OCI-LY3 (cell line): ENCODE results near the gene BZW1.
A peak's percentile ranks its signal among the peaks of the same experiment; 100 is the strongest.
"Not testable (repeated sequence)": the region's sequence is repeated elsewhere in the genome, so short reads cannot be mapped to it uniquely, and the experiment has no call there.

Source experiments
- H2AFZ ChIP-seq: fragments of 200-600, 300-600 bp; shearing (Covaris generic); 2 replicates; pipeline ENCODE4 v1.6.0; 2014; ENCODE audit warnings: antibody characterized with exemption, low read depth, low read length
- H3K27ac ChIP-seq: fragments of 200-600, 300-600 bp; sonication (generic); 2 replicates; pipeline ENCODE4 v1.5.1; 2014; ENCODE audit warnings: mild to moderate bottlenecking, low read length, moderate library complexity, mixed read lengths
- H3K27me3 ChIP-seq: fragments of 200-600, 300-600 bp; sonication (generic); 2 replicates; pipeline ENCODE4 v1.6.1; 2014; ENCODE audit warnings: low read depth, low read length, mixed read lengths
- H3K36me3 ChIP-seq: fragments of 200-600, 300-600 bp; sonication (generic); replicated peaks from 2 replicates; pipeline ENCODE3; 2014; ENCODE audit warnings: low read depth, low read length, mixed read lengths
- H3K4me1 ChIP-seq: fragments of 300-600, 200-600 bp; sonication (generic); 2 replicates; pipeline ENCODE4 v1.6.1; 2014; ENCODE audit warnings: low read length, mixed read lengths
- H3K4me2 ChIP-seq: fragments of 200-600, 300-600 bp; sonication (generic); 2 replicates; pipeline ENCODE4 v1.6.1; 2014; ENCODE audit warnings: low read length, mixed read lengths
- H3K4me3 ChIP-seq: fragments of 300-600, 200-600 bp; sonication (generic); 2 replicates; pipeline ENCODE4 v1.5.1; 2014; ENCODE audit warnings: antibody characterized with exemption, mild to moderate bottlenecking, low read length, moderate library complexity
- H3K79me2 ChIP-seq: fragments of 300-600, 200-600 bp; shearing (Covaris generic); 2 replicates; pipeline ENCODE4 v1.6.1; 2014; ENCODE audit warnings: mild to moderate bottlenecking, low read length, mixed read lengths
- H3K9ac ChIP-seq: fragments of 300-600, 200-600 bp; shearing (Covaris generic); 2 replicates; pipeline ENCODE4 v1.6.0; 2014; ENCODE audit warnings: mild to moderate bottlenecking, low read length, moderate library complexity
- H3K9me3 ChIP-seq: fragments of 200-600, 300-600 bp; shearing (Covaris generic); 2 replicates; pipeline ENCODE4 v1.6.1; 2014; ENCODE audit warnings: low read length, mixed read lengths; ENCODE audit not compliant: insufficient read depth
- H4K20me1 ChIP-seq: fragments of 200-600, 300-600 bp; sonication (generic); 2 replicates; pipeline ENCODE4 v1.6.1; 2016; ENCODE audit warnings: low read length, mixed read lengths; ENCODE audit not compliant: insufficient read depth
- EZH2phosphoT487 ChIP-seq: fragments of 200-600 bp; shearing (Covaris generic); IDR thresholded peaks from 2 replicates; pipeline ENCODE4 v1.6.1; 2018; ENCODE audit warnings: antibody characterized with exemption, mixed run types, low read depth
- TF ChIP-seq, protein P1 (sequence below): fragments of 200-600, 300-600 bp; sonication (generic); IDR thresholded peaks from 2 replicates; pipeline ENCODE4 v1.5.1; 2014; ENCODE audit warnings: antibody characterized with exemption, low read length, low read depth

The BZW1 gene

DNA sequence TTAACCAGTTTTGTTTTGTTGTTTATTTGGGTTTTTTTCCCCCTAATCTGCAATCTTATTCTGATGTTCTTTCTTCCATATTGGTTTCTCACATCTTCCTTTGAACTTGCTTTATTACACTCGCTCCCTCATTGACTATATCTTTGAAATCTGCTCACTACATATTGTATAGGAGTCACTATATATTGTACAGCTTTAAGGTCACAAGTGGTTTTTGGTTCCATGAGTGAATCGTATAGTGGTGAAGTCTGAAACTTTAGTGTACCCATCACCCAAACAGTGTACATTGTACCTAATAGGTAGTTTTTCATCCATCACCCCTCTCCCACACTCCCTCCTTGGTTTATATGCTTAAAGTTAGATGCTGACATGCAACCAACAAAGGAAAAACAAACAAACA is 11.3 kb upstream of the BZW1 start:
- Histone ChIP-seq H2AFZ (no peak overlapping the region), H3K4me1 (no peaks in the 10 kb centered on the region), H3K4me3 (no peak overlapping the region), H3K9me3 (no peaks in the 10 kb centered on the region), H3K9ac (no peak overlapping the region), H3K79me2 (no peaks in the 10 kb centered on the region), H3K4me2 (no peak overlapping the region), H3K27me3 (no peaks in the 10 kb centered on the region), H3K27ac (no peak overlapping the region), H3K36me3 (no peaks in the 10 kb centered on the region), H4K20me1 (no peaks in the 10 kb centered on the region)
- no peak for TF ChIP-seq EZH2phosphoT487
- TF ChIP-seq, protein P1, sequence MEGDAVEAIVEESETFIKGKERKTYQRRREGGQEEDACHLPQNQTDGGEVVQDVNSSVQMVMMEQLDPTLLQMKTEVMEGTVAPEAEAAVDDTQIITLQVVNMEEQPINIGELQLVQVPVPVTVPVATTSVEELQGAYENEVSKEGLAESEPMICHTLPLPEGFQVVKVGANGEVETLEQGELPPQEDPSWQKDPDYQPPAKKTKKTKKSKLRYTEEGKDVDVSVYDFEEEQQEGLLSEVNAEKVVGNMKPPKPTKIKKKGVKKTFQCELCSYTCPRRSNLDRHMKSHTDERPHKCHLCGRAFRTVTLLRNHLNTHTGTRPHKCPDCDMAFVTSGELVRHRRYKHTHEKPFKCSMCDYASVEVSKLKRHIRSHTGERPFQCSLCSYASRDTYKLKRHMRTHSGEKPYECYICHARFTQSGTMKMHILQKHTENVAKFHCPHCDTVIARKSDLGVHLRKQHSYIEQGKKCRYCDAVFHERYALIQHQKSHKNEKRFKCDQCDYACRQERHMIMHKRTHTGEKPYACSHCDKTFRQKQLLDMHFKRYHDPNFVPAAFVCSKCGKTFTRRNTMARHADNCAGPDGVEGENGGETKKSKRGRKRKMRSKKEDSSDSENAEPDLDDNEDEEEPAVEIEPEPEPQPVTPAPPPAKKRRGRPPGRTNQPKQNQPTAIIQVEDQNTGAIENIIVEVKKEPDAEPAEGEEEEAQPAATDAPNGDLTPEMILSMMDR = no peak

DNA sequence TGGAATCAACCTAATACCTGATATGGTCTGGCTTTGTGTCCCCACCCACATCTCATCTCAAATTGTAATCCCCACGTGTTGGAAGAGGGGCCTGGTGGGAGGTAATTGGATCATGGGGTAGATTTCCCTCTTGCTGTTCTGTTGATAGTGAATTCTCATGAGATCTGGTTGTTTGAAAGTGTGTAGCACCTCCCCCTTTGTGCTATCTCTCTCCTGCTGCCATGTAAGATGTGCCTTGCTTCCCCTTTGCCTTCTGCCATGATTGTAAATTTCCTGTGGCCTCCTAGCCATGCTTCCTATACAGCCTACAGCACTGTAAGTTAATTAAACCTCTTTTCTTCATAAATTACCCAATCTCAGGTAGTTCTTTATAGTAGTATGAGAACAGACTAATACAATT is 10.3 kb upstream of the BZW1 start:
- not testable (repeated sequence) for H3K4me2 ChIP-seq, H3K27me3 ChIP-seq, H3K36me3 ChIP-seq, H3K4me1 ChIP-seq, H3K4me3 ChIP-seq, H2AFZ ChIP-seq, H3K27ac ChIP-seq, H3K9me3 ChIP-seq, H3K9ac ChIP-seq, H4K20me1 ChIP-seq, H3K79me2 ChIP-seq

DNA sequence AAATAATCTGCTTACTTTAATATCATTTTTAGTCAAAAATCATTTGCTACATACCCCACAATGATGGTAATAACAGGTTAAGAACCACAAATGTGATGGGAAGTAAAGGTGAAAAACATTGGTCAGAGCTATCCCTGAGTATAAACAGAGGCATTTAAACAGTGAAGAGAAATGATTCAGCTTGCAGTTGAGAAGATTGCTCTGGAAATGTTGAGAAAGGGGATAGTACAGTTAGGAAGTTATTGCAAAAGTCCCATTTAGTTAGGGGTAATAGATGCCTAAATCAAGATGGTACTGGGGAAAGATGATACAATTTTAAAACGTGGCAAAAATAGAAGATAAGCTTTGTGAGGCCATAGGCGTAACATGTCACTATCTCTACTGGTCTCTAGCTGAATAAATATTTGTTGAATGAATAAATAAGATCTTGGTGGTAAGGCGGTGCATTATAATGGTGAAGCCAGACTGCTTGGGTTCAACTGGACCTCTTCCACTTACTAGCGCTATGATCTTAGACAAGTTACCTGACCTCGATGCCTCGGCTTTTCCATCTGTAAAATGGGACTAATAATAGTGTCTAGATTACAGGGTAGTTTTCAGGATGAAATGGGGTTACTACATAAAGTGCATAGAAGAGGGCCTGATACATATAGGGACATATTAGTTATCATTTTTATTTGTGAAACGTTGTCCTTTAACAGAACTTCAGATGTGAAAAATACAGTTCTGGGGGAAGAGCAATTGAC is 2.0 kb upstream of the BZW1 start:
- Histone ChIP-seq H3K79me2 (peaks cover 30% of the 10 kb centered on the region), H3K4me2 (no peak overlapping the region), H4K20me1 (peaks cover 15% of the 10 kb centered on the region), H3K27me3 (no peaks in the 10 kb centered on the region), H3K9ac (no peak overlapping the region), H3K4me1 (peaks cover 26% of the 10 kb centered on the region), H3K27ac (no peak overlapping the region), H2AFZ (no peak overlapping the region), H3K36me3 (peaks cover 7% of the 10 kb centered on the region), H3K9me3 (no peaks in the 10 kb centered on the region), H3K4me3 (no peak overlapping the region)
- TF ChIP-seq EZH2phosphoT487 = no peak
- TF ChIP-seq, protein P1 = no peak

DNA sequence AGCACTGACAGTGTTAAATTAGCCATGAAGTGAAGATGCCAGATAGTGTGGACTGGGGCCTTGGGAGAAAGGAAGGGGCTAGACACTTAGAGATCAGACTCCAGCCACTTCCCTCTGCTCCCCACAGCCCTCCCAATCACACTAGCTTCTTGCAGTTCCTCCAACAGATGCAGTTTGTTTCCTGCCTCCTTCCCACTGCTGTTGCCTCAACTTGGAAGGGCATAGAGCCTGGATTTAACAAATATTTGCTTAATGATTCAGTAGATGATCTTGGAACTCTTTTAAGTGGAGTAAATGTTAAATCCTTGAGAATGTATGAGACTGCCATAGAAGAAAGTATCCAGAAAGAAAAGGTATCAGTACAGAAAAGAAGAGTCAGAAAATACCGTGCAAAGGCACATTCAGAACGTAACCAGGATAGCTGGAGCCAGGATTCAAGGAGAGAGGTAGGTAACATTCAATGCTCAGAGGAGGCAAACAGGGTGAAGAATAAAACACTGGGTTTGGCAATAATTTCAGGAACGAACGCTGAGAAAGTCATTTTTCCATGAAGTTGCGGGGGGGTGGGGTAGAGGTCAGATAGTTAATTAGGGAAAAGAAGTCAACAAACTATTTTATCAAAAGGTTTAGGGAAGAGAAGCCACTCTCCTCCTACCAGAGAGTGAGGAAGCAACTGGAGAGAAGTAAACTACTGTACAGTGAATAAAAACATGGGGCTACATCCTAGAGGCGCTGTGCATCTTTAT is 1.3 kb upstream of the BZW1 start:
- no peaks in the 10 kb centered on the region for H3K9me3 ChIP-seq
- no peaks in the 10 kb centered on the region for H3K27me3 ChIP-seq
- H3K4me2 ChIP-seq = peak overlapping the region; percentile 67
- TF ChIP-seq, protein P1 = no peak
- TF ChIP-seq EZH2phosphoT487 = no peak
- H3K79me2 ChIP-seq = peaks cover 37% of the 10 kb centered on the region
- no peak overlapping the region for H3K27ac ChIP-seq
- peaks cover 15% of the 10 kb centered on the region for H4K20me1 ChIP-seq
- H2AFZ ChIP-seq = peak overlapping the region; percentile 31
- H3K36me3 ChIP-seq = peaks cover 14% of the 10 kb centered on the region
- peak overlapping the region; percentile 87 for H3K9ac ChIP-seq
- peaks cover 27% of the 10 kb centered on the region for H3K4me1 ChIP-seq
- H3K4me3 ChIP-seq = peak overlapping the region; percentile 97
